Heart left ventricle (tissue), 16 donors: Measurements from ENCODE around the gene DUSP22. TPM values are rescaled to one million over a fixed set of nuclear protein-coding genes. Genes with fewer than 3 reads are reported as not detected.
A peak's percentile ranks its signal among the peaks of the same experiment; 100 is the strongest.

ENCODE experiments used
- ATAC-seq, 4 donors: fragments of 200-7000 bp; cut with Tn5 transposase; one replicate each; pipeline ENCODE4 v1.9.1; 2020 to 2022; ENCODE audit warnings: moderate library complexity in 4 of 4, mild to moderate bottlenecking in 3 of 4, moderate number of reproducible peaks in 1 of 4
- DNase-seq, 5 donors: peaks; one replicate each; pipeline ENCODE4 v3.0.0-alpha.2; 2020
- H3K27ac ChIP-seq, 12 donors: fragments of 200-600 bp; sonication (generic) in 4 of 12; one replicate each; pipeline versions ENCODE4 v1.5.0 to v1.8.0; 2016 to 2022; ENCODE audit warnings: mild to moderate bottlenecking in 2 of 12
- H3K27me3 ChIP-seq, 9 donors: fragments of 200-600 bp; sonication (generic) in 2 of 9; one replicate each; pipeline versions ENCODE4 v1.5.1 to v1.8.0; 2016 to 2022; ENCODE audit warnings: mild to moderate bottlenecking in 3 of 9
- H3K36me3 ChIP-seq, 9 donors: fragments of 200-600 bp; sonication (generic) in 2 of 9; one replicate each; pipeline versions ENCODE4 v1.5.0 to v1.8.0; 2018 to 2022; ENCODE audit warnings: mild to moderate bottlenecking in 2 of 9
- H3K4me1 ChIP-seq, 12 donors: fragments of 200-600 bp; sonication (generic) in 4 of 12; one replicate each; pipeline versions ENCODE4 v1.5.0 to v1.8.0; 2016 to 2022; ENCODE audit warnings: mild to moderate bottlenecking in 3 of 12
- H3K4me3 ChIP-seq, 12 donors: fragments of 200-600 bp; sonication (generic) in 4 of 12; one replicate each; pipeline versions ENCODE4 v1.5.0 to v1.8.0; 2017 to 2022; ENCODE audit warnings: mild to moderate bottlenecking in 9 of 12, moderate library complexity in 4 of 12
- H3K9me3 ChIP-seq, 12 donors: fragments of 200-600 bp; sonication (generic) in 4 of 12; one replicate each; pipeline versions ENCODE4 v1.5.0 to v1.8.0; 2016 to 2022; ENCODE audit warnings: mild to moderate bottlenecking in 1 of 12
- POLR2A ChIP-seq, 2 donors: fragments of 450-650 bp; IDR thresholded peaks; one replicate each; pipeline ENCODE4 v1.6.1; 2017; ENCODE audit warnings: antibody characterized with exemption in 2 of 2, mild to moderate bottlenecking in 2 of 2, moderate library complexity in 2 of 2
- WGBS, 4 donors: extraction: QIAGEN DNeasy Blood & Tissue Kit in 2 of 4; methylation state at CpG; one replicate each; pipeline versions ENCODE4 v1.1.5 to v1.1.7; 2013 to 2018; 5-methylcytosine and 5-hydroxymethylcytosine counted together
- intact Hi-C, 10 donors: fragments of 100-400 bp; cut with DNase I; formaldehyde crosslinking; loops; one replicate each; pipeline versions ENCODE4 v1.11.1 to v1.14.2; 2022
- polyA plus RNA-seq, 2 donors: library from polyadenylated mRNA; stranded (reverse); fragments of 200-250 nt; gene quantifications; one replicate each; pipeline ENCODE4 v1.2.3, GENCODE V29; 2013
- total RNA-seq, 9 donors: library from RNA; depleted of rRNA in 2 of 9; stranded (reverse); fragments of >200 nt in 2 of 9; fragmentation: NEBNext Ultra II Directional in 3 of 9; extraction: Animal tissue kit (Norgen Biotek cat#: 25700) in 3 of 9; gene quantifications; one replicate each; pipeline versions ENCODE4 v1.1.0 to v1.2.4, GENCODE V29; 2016 to 2023
- TF ChIP-seq, protein P1 (sequence below), 12 donors: fragments of 200-600 bp; sonication (generic) in 4 of 12; IDR thresholded peaks; one replicate each; pipeline versions ENCODE4 v1.5.0 to v1.8.0; 2018 to 2022; ENCODE audit warnings: antibody characterized with exemption in 12 of 12, mild to moderate bottlenecking in 5 of 12
- donor health status: ischemic (EF 13 %, LVEDD 7.1; RV severe dilation, severe dysfunction).
- donor health status: healthy with polysubstance abuse.
- donor health status: DM: no; HTN: yes; CAD: no.
- donor health status: DM: no; HTN: no; CAD: no.
- donor health status: ischemic (EF 25% LVEDD 6.9; RV normal size, moderate dysfunction).
- donor health status: ischemic (EF 25% LVEDD 5.7; RV mildly dilated, moderate dysfunction).
- donor health status: healthy.
- donor health status: DM: yes; HTN: yes; CAD: no.
- donor health status: ischemic (EF 35%, LVEDD 5.7; RV mildly dilated, moderate dysfunction).
- donor health status: nonischemic (EF 11% LVEDD 7.7; RV severe dilation, severe dysfunction).
- donor health status: DM: yes; HTN: yes; CAD: no.
- donor health status: PGD.
- donor health status: ischemic (EF 29% LVEDD 5.4; RV normal size, mild dysfunction).
- donor health status: nonischemic (EF 23%, LVEDD 6.1; RV moderate dilation, normal function).

DUSP22 gene
- total and polyA plus RNA-seq, 11 donors = 33.4 to 79.9 (median 48.2) TPM

DNA sequence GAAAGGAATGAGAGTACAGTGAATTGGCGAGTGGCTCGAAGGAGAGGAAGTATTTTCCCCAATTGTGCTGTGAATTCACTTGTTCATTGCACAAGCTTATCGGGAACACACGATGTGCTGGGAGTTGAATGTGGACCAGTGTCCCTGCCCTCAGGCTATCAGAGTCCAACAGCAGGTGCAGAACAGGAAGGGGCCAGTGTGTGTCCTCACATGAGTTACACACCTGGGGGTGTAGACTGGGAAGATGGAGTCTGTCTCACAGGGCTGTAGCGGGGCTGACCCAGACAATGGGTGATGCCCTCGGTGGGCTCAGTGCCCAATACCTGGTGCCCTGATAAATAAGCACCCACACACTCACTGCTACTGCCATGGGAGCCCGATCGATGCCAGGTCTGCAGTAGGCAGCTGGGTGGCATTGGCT lies 14.4 kb downstream of the DUSP22 start:
- Histone ChIP-seq H3K4me3 (no peak overlapping the region), H3K36me3 (peaks cover 0 to 37% (median 10%) of the 10 kb centered on the region in 9 donors), H3K27me3 (no peaks in the 10 kb centered on the region), H3K9me3 (no peaks in the 10 kb centered on the region), H3K27ac (peak overlapping the region in 3 of 12 donors; percentile 2 to 38 (median 12)), H3K4me1 (peaks cover 0 to 33% (median 20%) of the 10 kb centered on the region in 12 donors)
- TF ChIP-seq, protein P1, sequence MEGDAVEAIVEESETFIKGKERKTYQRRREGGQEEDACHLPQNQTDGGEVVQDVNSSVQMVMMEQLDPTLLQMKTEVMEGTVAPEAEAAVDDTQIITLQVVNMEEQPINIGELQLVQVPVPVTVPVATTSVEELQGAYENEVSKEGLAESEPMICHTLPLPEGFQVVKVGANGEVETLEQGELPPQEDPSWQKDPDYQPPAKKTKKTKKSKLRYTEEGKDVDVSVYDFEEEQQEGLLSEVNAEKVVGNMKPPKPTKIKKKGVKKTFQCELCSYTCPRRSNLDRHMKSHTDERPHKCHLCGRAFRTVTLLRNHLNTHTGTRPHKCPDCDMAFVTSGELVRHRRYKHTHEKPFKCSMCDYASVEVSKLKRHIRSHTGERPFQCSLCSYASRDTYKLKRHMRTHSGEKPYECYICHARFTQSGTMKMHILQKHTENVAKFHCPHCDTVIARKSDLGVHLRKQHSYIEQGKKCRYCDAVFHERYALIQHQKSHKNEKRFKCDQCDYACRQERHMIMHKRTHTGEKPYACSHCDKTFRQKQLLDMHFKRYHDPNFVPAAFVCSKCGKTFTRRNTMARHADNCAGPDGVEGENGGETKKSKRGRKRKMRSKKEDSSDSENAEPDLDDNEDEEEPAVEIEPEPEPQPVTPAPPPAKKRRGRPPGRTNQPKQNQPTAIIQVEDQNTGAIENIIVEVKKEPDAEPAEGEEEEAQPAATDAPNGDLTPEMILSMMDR (IDR thresholded peaks at IDR 0.05) = no peak
- TF ChIP-seq POLR2A (IDR thresholded peaks at IDR 0.05) = no peak
- DNase-seq (no peak), ATAC-seq (peak in 3 of 4 donors; percentile 8 to 25 (median 14))
- intact Hi-C loops = no loop called here
- 75 to 88% (median 78%) methylated on average over 8 of the region's 8 CpGs for WGBS, 4 donors

DNA sequence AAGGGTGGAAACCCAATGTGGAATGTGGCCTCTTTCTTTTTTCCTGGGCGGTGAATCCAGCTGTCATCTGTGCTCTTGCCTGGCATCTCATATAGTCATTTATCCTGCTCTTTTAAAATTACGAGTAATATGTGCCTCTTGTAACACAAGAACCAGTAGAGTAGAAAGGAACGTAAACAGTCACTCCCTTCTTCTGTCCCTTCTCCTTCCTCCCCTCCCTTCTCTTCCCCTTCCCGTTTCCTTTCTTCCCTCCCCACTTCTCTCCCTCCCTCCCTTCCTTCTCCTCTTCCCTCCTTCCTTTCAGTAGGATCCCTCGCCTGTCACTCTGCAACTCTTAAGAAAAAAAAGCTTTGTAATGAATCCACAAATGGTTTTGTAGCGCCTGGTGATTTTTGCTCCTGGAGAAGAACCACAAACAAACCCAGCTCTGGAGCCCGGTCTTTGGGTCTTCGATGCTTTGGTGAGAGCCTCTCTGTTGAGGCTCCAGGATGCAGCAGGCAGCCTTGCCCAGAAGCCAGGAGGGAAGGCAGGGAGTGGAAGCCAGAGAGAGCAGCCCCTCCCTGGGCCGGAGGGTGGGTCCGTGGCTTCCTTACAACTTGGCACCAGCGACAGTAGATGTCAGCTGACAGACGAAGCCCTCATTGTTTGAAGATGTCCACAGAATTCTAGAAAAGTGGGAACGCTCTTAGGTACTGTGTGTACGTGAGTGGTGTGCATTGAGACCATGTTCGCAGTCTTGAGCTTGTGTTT lies 15.0 kb downstream of the DUSP22 start:
- Histone ChIP-seq H3K27me3 (no peaks in the 10 kb centered on the region), H3K36me3 (peaks cover 0 to 34% (median 10%) of the 10 kb centered on the region in 9 donors), H3K27ac (peak overlapping the region in 6 of 12 donors; percentile 2 to 38 (median 8)), H3K4me3 (no peak overlapping the region), H3K9me3 (no peaks in the 10 kb centered on the region), H3K4me1 (peaks cover 0 to 39% (median 25%) of the 10 kb centered on the region in 12 donors)
- WGBS, 4 donors = 62 to 69% (median 64%) methylated on average over 15 of the region's 15 CpGs
- intact Hi-C loops = no loop called here
- ATAC-seq (peak; percentile 28 to 56 (median 43)), DNase-seq (peak in 3 of 5 donors; percentile 54 to 66 (median 62))
- TF ChIP-seq, protein P1 (IDR thresholded peaks at IDR 0.05) = no peak
- no peak for TF ChIP-seq POLR2A (IDR thresholded peaks at IDR 0.05)

DNA sequence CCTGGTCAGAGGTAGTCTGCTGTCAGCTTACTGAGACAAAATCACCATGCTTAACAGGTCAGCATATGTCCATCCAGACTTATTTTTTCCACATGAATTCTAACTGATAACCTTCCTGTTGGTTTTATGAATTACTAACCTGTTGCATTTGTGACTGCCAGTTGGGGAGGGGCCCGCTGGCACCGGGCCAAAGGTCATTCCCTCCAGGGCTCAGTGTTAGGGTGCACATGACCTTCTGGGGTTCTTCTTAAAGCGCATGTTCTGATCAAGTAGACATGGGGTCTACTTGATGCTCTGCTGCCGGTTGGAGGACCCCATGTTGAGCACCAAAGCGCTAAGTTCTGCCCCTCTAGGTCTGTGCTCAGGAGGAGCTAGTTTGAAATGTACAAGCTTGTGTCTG lies 15.6 kb downstream of the DUSP22 start:
- TF ChIP-seq POLR2A (IDR thresholded peaks at IDR 0.05) = no peak
- TF ChIP-seq, protein P1 (IDR thresholded peaks at IDR 0.05) = no peak
- Histone ChIP-seq H3K27ac (peak overlapping the region in 3 of 12 donors; percentile 3 to 27 (median 12)), H3K27me3 (no peaks in the 10 kb centered on the region), H3K4me1 (peaks cover 0 to 46% (median 29%) of the 10 kb centered on the region in 12 donors), H3K36me3 (peaks cover 0 to 32% (median 10%) of the 10 kb centered on the region in 9 donors), H3K4me3 (no peak overlapping the region), H3K9me3 (no peaks in the 10 kb centered on the region)
- 77 to 84% (median 79%) methylated on average over 5 of the region's 5 CpGs for WGBS, 4 donors
- intact Hi-C loops = no loop called here
- no peak for ATAC-seq
- DNase-seq = no peak

DNA sequence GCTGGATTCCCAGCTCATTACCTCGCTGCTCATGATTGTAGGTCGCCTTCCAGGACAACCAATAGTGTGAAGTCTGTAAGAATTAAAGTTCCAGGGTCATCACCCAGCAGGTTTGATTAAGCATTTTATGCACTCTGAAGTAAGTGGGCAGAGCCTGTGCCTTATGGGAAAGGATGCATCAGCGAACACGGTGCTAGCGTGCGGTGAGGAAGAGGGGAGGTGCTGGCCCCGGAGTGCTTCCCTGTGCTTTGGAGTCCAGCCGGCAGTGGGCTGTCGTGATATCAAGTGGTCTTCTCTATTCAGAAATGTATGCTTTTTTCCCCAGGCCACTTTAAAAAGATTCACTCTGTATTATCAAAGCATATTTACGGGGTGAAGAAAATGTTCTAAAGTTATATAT lies 16.0 kb downstream of the DUSP22 start:
- Histone ChIP-seq H3K9me3 (no peaks in the 10 kb centered on the region), H3K27me3 (no peaks in the 10 kb centered on the region), H3K27ac (no peak overlapping the region), H3K4me3 (no peak overlapping the region), H3K36me3 (peaks cover 0 to 32% (median 10%) of the 10 kb centered on the region in 9 donors), H3K4me1 (peaks cover 0 to 50% (median 30%) of the 10 kb centered on the region in 12 donors)
- no peak for ATAC-seq
- 89 to 91% (median 90%) methylated on average over 10 of the region's 10 CpGs for WGBS, 4 donors
- no peak for DNase-seq
- TF ChIP-seq, protein P1 (IDR thresholded peaks at IDR 0.05) = no peak
- no peak for TF ChIP-seq POLR2A (IDR thresholded peaks at IDR 0.05)
- intact Hi-C loops = no loop called here
